Stimulated activated CD4-positive, alpha-beta T cell treated with anti-CD3 and anti-CD28 coated beads, TNF-alpha, amount 100 ng/mL, for 4 hours (primary cell): ENCODE results near the gene CEP126.

Experiments used
- DNase-seq, 3 experiments: peaks; one replicate each; pipeline ENCODE4 v3.0.0-alpha.2; 2020; ENCODE audit warnings: low read depth in 3 of 3

The CEP126 gene

GRCh38 chr11:101914738-101915426 lies at the start of gene CEP126:
Gene CEP126, plus strand, starts transcription at chr11:101915010. Its CDS starts 275 bp downstream, at chr11:101915285.
- DNase-seq, result peak; percentile 84 to 89 (median 85)

GRCh38 chr11:101866619-101867491 lies 48.0 kb upstream of the CEP126 start:
- DNase-seq, result no peak

GRCh38 chr11:101867951-101868350 lies 46.9 kb upstream of the CEP126 start:
- DNase-seq, result no peak

- no peak for DNase-seq
Measured at GRCh38 chr11:101870510-101870909, 44.3 kb upstream of the CEP126 start.

GRCh38 chr11:101872171-101872882 lies 42.5 kb upstream of the CEP126 start:
- no peak for DNase-seq

GRCh38 chr11:101880222-101880621 lies 34.6 kb upstream of the CEP126 start:
- DNase-seq, result no peak

GRCh38 chr11:101881586-101881985 lies 33.2 kb upstream of the CEP126 start:
- DNase-seq, result no peak

GRCh38 chr11:101885631-101886030 lies 29.2 kb upstream of the CEP126 start:
- no peak for DNase-seq

- no peak for DNase-seq
Measured at GRCh38 chr11:101889767-101890166, 25.0 kb upstream of the CEP126 start.

GRCh38 chr11:101894505-101894904 lies 20.3 kb upstream of the CEP126 start:
- no peak for DNase-seq

- no peak for DNase-seq
Measured at GRCh38 chr11:101907815-101908214, 7.0 kb upstream of the CEP126 start.

GRCh38 chr11:101909087-101909486 lies 5.7 kb upstream of the CEP126 start:
- no peak for DNase-seq

- no peak for DNase-seq
Measured at GRCh38 chr11:101912823-101913284, 2.0 kb upstream of the CEP126 start.

- no peak for DNase-seq
Measured at GRCh38 chr11:101913656-101914055, 1.2 kb upstream of the CEP126 start.

- DNase-seq, result no peak
Measured at GRCh38 chr11:101914341-101914737, 471 bp upstream of the CEP126 start.

- DNase-seq, result no peak
Measured at GRCh38 chr11:101915791-101916291, 1.0 kb downstream of the CEP126 start.

- DNase-seq, result no peak
Measured at GRCh38 chr11:101916422-101916821, 1.6 kb downstream of the CEP126 start, which contains the start of gene ANGPTL5. Gene ANGPTL5, minus strand, starts transcription at chr11:101916522. Its CDS starts 8,613 bp downstream, at chr11:101907909.

GRCh38 chr11:101917226-101917625 lies 2.4 kb downstream of the CEP126 start:
- no peak for DNase-seq

- no peak for DNase-seq
Measured at GRCh38 chr11:101920992-101921391, 6.2 kb downstream of the CEP126 start.

- no peak for DNase-seq
Measured at GRCh38 chr11:101923554-101923953, 8.7 kb downstream of the CEP126 start.

- no peak for DNase-seq
Measured at GRCh38 chr11:101929294-101929915, 14.6 kb downstream of the CEP126 start.
